UCSD-AML1 (cell line): ENCODE data around the gene MICAL3.

Experiments
- DNase-seq: peaks from one replicate; lab custom pipeline; 2025; ENCODE audit not compliant: unreplicated experiment; lab: John Stamatoyannopoulos, UW

Gene MICAL3

GRCh38 chr22:17874231-17874905 lies 150.0 kb downstream of the MICAL3 start:
- DNase-seq: no peak

DNA sequence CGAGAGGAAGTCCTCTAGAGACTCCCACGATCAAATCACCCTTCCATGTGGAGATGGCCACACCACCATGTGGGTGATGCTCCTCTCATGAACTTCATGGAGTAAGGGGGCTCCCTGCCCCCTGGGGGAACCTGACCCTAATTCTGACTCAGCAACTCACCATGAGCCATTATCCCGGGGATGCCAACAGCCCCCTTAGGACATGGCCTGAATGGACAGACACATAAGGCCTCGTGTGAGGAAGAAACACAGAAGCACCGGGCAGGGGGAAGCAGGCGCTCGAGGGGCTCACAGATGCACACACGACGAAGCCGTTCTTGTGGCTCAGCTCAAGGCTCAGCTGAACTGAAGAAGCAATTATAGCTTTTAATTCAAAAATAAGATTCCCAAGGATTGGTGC lies 150.6 kb downstream of the MICAL3 start:
- DNase-seq: no peak

DNA sequence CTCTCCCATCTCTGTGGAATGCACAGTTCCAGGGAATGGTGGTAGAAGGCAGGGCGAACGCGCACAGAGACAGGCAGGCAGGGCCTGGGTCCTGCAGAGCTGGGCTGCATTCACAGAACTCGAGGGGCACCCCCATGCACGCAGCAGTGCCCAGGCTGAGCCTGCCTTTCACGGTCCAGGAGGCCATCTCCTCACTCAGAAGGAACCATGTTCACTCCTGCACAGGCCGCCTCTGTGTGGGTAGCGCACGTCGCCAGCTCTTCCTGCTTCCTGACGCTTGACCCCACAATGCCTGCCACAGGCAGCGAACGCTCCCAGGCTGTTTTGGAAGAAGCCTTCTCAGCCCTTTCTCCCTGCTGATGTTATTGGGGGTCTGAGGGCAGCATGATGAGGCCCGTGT lies 151.2 kb downstream of the MICAL3 start:
- no peak for DNase-seq

- DNase-seq: no peak
These were observed 151.9 kb downstream of the MICAL3 start for GRCh38 chr22:17872471-17872870.

- no peak for DNase-seq
These were observed 152.5 kb downstream of the MICAL3 start for GRCh38 chr22:17871726-17872458.

GRCh38 chr22:17870407-17870806 lies 154.0 kb downstream of the MICAL3 start:
- DNase-seq: no peak

DNA sequence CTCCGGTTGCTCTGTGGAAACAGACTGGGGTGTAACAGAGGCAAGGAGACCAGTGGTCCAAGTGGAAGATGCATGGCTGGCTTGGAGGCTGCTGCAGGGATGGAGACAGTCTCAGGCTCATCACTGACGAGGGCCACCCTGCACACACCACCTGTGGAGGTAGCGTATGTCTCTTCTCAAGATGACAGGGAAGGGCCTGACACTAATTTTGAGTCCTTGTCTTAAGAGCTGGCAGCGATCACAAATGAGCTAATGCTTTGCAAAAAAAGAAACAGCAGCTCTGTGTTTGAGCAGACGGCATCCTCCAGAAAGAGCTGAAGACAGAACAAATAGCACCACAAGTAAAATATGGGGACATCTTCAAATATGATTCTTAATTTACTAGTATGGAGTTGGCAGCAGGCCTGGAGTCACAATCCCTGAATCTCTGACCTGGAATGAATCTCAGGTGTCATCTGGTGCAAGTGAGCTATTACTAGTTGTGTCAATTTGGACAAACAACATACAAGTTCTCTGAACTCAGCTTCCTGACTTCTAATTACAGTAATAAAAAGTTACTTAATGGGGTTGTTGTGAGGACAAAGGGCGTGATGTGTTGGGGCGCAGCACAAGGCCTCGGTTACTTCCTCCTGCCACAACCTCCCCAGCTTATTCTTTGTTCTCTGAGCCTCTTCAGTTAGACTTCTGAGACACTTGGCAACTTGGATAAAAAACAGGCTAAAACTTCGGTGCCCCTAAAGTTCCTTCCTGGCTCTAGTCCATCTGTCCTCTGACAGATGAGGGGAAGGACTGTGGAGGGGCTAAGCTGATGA lies 154.9 kb downstream of the MICAL3 start:
- no peak for DNase-seq

DNA sequence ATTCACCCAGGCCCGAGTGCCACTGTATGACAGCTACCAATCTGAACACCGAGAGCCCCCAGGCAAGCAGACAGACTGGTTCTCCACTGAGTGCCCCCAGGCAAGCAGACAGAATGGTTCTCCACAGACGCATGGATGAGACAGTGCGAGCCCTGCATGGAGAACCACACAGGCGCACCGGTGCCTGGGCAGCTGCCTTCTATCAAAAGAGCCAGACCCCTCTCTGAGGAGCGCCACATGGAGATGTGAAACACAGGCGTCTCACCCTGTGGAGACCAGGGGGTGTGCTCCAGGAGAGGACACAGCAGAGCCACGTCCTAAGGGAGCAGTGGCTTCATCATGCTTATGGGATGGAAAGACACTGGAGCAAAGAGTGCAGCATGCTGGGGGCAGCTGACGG lies 155.6 kb downstream of the MICAL3 start:
- DNase-seq: no peak

GRCh38 chr22:17867160-17867785 lies 157.1 kb downstream of the MICAL3 start:
- DNase-seq: no peak

- no peak for DNase-seq
These were observed 157.7 kb downstream of the MICAL3 start for GRCh38 chr22:17866621-17867020.

- no peak for DNase-seq
These were observed 158.2 kb downstream of the MICAL3 start for GRCh38 chr22:17866127-17866526.

- no peak for DNase-seq
These were observed 158.9 kb downstream of the MICAL3 start for GRCh38 chr22:17865183-17866055.

DNA sequence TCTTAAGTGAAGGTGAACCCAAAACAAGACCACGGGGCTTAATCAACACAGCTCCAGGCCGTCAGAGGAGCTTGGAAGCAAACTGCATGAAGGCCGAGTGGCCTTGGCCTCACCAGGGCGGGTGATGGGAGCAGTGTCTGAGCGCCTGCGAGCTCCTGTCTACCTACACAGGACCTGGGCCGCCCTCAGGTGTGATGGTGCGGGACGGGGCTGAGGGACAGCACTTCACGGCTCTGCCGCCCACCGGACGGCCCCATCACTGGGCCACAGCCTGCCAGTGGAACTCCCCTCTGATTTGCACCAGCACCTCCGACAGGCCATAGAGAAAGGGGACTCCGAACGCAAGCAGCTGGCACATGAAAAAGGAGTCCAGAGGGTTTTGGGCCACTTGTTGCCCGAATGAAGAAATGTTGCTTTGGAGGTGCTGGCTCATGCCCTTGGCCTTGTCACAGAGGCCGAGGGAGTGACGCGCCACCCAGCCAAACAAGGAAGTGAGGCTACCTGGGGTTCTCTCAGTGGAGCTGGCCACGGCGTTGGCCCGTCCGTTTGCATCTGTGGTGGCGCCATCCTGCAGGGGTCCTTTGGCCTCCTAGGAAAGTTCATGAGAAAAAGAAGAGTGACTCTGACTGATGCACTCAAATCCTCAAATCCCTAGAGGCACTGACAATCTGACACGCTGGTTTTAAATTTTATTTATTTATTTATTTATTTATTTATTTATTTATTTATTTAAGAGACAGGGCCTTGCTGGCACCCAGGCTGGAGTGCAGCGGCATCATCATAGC lies 159.8 kb downstream of the MICAL3 start:
- no peak for DNase-seq

DNA sequence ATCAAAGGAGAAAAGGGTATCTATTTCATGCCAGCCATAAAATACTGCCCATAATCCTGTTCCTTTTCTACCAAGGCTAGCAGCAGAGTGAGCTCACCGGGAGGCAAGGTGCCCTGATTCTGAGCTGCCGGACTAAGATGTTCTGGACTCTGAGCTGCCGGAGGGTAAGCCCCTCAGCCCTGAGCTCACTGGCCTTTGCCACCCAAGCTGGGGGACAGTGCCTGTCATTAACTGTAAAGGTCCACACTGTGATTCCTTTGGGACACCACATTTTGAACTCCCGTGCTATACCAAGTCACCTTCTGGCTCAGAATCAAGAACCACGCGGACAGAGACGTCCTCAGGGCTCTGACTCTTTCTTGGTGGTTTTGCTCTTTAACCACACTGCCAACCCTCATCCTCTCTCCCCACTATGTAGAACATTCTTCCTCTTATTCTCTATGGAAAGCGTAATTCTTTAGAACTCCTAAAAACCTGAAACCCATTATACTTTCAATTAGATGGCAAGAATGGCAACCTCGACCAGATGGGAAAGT lies 161.6 kb downstream of the MICAL3 start:
- no peak for DNase-seq

DNA sequence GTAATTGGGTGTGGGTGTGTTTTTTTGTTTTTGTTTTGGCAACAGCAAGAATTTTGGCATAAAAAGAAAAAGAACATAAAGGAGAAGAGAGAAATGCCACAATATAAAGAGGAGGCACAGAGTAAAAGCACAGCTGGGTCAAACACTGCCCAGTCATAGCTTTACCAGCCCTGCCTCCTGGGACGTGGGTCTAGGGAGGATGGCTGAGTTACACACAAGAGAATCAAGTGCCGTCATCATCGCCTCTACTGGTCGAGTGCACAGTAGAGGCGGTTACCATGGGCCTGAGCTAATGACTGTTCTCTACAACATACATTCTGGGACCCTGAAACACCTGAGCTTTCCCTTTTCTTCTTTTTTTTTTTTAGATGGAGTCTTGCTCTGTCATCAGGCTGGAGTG lies 162.5 kb downstream of the MICAL3 start:
- DNase-seq: no peak

- no peak for DNase-seq
These were observed 164.0 kb downstream of the MICAL3 start for GRCh38 chr22:17860220-17860965.

DNA sequence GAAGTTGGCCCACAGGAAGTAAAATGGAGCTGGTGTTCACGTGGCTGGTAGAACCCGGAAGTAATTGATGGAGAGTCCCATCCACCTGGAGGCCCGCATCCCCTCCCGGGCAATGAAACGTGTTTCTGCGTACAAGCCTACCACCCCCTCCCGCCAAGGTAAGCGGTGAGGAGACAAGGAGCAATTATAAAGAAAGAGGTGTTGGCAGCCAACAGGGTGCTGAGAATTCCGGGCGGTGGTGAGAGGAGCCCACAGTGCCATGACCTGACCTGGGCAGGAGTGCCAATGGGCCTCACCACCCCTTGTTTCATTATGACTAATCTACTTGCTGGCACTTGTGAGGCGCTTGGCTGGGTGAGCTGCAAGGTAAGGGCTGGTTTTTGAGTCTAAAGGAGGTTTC lies 166.3 kb downstream of the MICAL3 start:
- DNase-seq: no peak

DNA sequence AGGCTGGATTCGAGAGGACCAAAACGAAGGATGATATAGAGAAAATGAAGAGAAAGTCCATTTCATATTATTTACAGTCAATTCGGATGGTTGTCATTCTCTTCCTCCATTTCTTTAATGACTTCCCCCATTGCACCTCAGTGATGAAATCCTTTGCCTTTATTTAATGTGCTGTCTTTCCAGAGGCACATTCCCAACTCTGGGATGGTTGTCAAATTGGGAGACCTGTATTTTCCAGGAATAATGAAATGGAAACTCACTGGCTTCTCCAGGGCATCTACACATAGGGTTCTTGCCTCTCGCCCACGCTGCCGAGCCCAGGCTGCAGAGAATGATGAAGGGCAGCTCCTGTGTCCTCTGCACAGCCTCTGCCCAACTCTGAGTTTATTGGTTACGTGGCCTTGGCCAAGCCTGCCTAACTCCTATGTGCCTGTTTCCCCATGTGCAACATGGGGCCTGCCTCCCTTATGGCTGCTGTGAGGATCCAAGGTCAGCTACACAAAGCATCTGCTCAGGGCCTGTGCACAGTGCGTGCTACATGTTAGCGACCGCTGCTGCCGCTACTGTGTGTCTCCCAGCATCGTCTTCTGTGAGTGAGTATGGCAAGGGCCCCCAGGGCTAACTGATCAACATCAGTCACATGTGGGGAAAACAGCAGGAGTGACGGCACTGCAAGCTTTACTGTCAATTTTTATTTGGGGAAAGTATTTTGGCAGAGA lies 168.6 kb downstream of the MICAL3 start:
- no peak for DNase-seq
